Naive thymus-derived CD4-positive, alpha-beta T cell (primary cell): ENCODE results near the gene MYNN. TPM values are rescaled to one million over a fixed set of nuclear protein-coding genes. Genes with fewer than 3 reads are reported as not detected.
"Not testable (repeated sequence)": the region's sequence is repeated elsewhere in the genome, so short reads cannot be mapped to it uniquely, and the experiment has no call there.

ENCODE experiments used
- ATAC-seq: fragments of 150-1000 bp; cut with Tn5 transposase; 2 replicates; pipeline ENCODE4 v1.10.0; 2021; ENCODE audit warnings: mild to moderate bottlenecking, moderate library complexity
- CTCF ChIA-PET: fragments of 350-600 bp; sonication (Branson Sonifier 250); formaldehyde crosslinking; loops from one replicate; lab custom pipeline; 2021; ENCODE audit warnings: antibody characterized with exemption; lab: Charles Lee
- POLR2A ChIA-PET: fragments of 350-600 bp; sonication (Branson Sonifier 250); formaldehyde crosslinking; loops from one replicate; lab custom pipeline; 2021; ENCODE audit warnings: antibody characterized with exemption, inconsistent platforms; lab: Charles Lee
- DNase-seq, 9 donors: peaks; one replicate each; pipeline versions ENCODE4 v3.0.0 to v3.0.0-alpha.2; 2020 to 2022; ENCODE audit warnings: mixed read lengths in 1 of 9
- H3K27ac ChIP-seq: one replicate; pipeline ENCODE4 v1.7.0; 2013; ENCODE audit warnings: mild to moderate bottlenecking, low read depth, low read length, moderate library complexity
- H3K27me3 ChIP-seq, 2 donors: one replicate each; pipeline ENCODE4 v1.7.0; 2013; ENCODE audit warnings: low read length in 2 of 2, mild to moderate bottlenecking in 2 of 2, moderate library complexity in 2 of 2; ENCODE audit not compliant: control insufficient read depth in 2 of 2, insufficient read depth in 2 of 2
- H3K36me3 ChIP-seq, 3 experiments: 1 replicate in 2 of 3; 2 replicates in 1 of 3; pipeline ENCODE4 v1.7.0; 2013; ENCODE audit warnings: low read length in 3 of 3, mild to moderate bottlenecking in 3 of 3, moderate library complexity in 1 of 3; ENCODE audit not compliant: insufficient read depth in 3 of 3, control insufficient read depth in 2 of 3
- H3K4me1 ChIP-seq, 2 donors: one replicate each; pipeline ENCODE4 v1.7.0; 2013; ENCODE audit warnings: low read length in 2 of 2, mild to moderate bottlenecking in 2 of 2, moderate library complexity in 1 of 2; ENCODE audit not compliant: control insufficient read depth in 2 of 2, insufficient read depth in 2 of 2
- H3K4me3 ChIP-seq: 2 replicates; pipeline ENCODE4 v1.7.0; 2013; ENCODE audit warnings: mild to moderate bottlenecking, low read length
- H3K9me3 ChIP-seq, 3 experiments: 1 replicate in 2 of 3; 2 replicates in 1 of 3; pipeline ENCODE4 v1.7.0; 2013; ENCODE audit warnings: low read length in 3 of 3; ENCODE audit not compliant: control insufficient read depth in 2 of 3
- H3K27ac Mint-ChIP-seq, 9 donors: one replicate each; pipeline ENCODE4 v1.8.0; 2020 to 2022; ENCODE audit warnings: mixed read lengths in 9 of 9, mild to moderate bottlenecking in 8 of 9, moderate library complexity in 5 of 9, inconsistent platforms in 2 of 9
- H3K27me3 Mint-ChIP-seq, 5 donors: one replicate each; pipeline ENCODE4 v1.8.0; 2021 to 2022; ENCODE audit warnings: mixed read lengths in 5 of 5, mild to moderate bottlenecking in 1 of 5
- H3K36me3 Mint-ChIP-seq, 5 donors: one replicate each; pipeline ENCODE4 v1.8.0; 2020 to 2022; ENCODE audit warnings: mixed read lengths in 5 of 5, mild to moderate bottlenecking in 3 of 5, inconsistent platforms in 1 of 5
- H3K4me1 Mint-ChIP-seq, 7 donors: one replicate each; pipeline ENCODE4 v1.8.0; 2020 to 2022; ENCODE audit warnings: mixed read lengths in 7 of 7, mild to moderate bottlenecking in 3 of 7, inconsistent platforms in 1 of 7
- H3K4me3 Mint-ChIP-seq, 10 donors: one replicate each; pipeline ENCODE4 v1.8.0; 2020 to 2022; ENCODE audit warnings: mild to moderate bottlenecking in 10 of 10, mixed read lengths in 10 of 10, moderate library complexity in 6 of 10, inconsistent platforms in 2 of 10
- H3K9me3 Mint-ChIP-seq, 11 donors: one replicate each; pipeline ENCODE4 v1.8.0; 2020 to 2022; ENCODE audit warnings: mixed read lengths in 11 of 11, mild to moderate bottlenecking in 4 of 11, inconsistent platforms in 1 of 11, moderate library complexity in 1 of 11
- intact Hi-C, 2 donors: fragments of 100-400 bp; cut with micrococcal nuclease; formaldehyde crosslinking; loops; one replicate each; pipeline ENCODE4 v1.15.1; 2023
- polyA plus RNA-seq, 2 donors: library from polyadenylated mRNA; unstranded; fragments of 300-500 nt; fragmentation: Illumina TruSeq; gene quantifications; one replicate each; pipeline ENCODE4 v1.2.3, GENCODE V29; 2021
- total RNA-seq, 6 experiments: library from RNA in 5 of 6; stranded (reverse) in 5 of 6; gene quantifications; 1 replicate in 5 of 6; 2 replicates in 1 of 6; pipeline ENCODE4 v1.2.3 and lab custom pipeline; 2021 to 2026

The MYNN gene
- total RNA-seq (10 to 100 TPM; 16.2 to 20.8 (median 19.0) TPM), polyA plus RNA-seq (10 to 100 TPM; 12.8 to 16.3 TPM), total RNA-seq (lab: John Stamatoyannopoulos, UW) (55.1 reads per million, percentile 73 among the genes with 10 or more reads in this experiment)

- H3K27me3 Mint-ChIP-seq: peaks cover 0 to 5% (median 0%) of the 10 kb centered on the region in 5 donors
- ChIA-PET CTCF (interaction anchor here (0.6 to 3.2 kb wide), 5 partner anchors 9 to 593 kb away, joined by 3 to 15 read pairs (median 3); partner anchors contain the start of gene TERC), POLR2A (interaction anchor here (0.6 to 3.7 kb wide), 21 partner anchors 9 to 1097 kb away, joined by 3 to 89 read pairs (median 3); partner anchors contain the start of genes GPR160, LRRC34, LRRIQ4 and PHC3)
- peaks cover 0 to 25% (median 13%) of the 10 kb centered on the region in 3 experiments for H3K36me3 ChIP-seq
- DNase-seq (peak; percentile 87 to 95 (median 93)), ATAC-seq (peak; percentile 90)
- H3K4me1 Mint-ChIP-seq: peaks cover 18 to 69% (median 56%) of the 10 kb centered on the region in 7 donors
- H3K4me1 ChIP-seq: peaks cover 15 to 22% of the 10 kb centered on the region in 2 donors
- peak within 1 kb of the TSS; percentile 100 for H3K27ac ChIP-seq
- no peaks in the 10 kb centered on the region for H3K27me3 ChIP-seq
- peak within 1 kb of the TSS; percentile 96 to 100 (median 99) for H3K27ac Mint-ChIP-seq
- intact Hi-C loops: loop anchor here (1.0 to 10.0 kb wide), 16 partner anchors 8 to 1687 kb away; partner anchors contain the start of genes PHC3 (in 2 of the 2), PRKCI (in 2 of the 2), SEC62 (in 2 of the 2) and SKIL (in 2 of the 2)
- no peaks in the 10 kb centered on the region for H3K9me3 ChIP-seq
- peaks cover 0 to 25% (median 20%) of the 10 kb centered on the region in 5 donors for H3K36me3 Mint-ChIP-seq
- H3K4me3 ChIP-seq: peak within 1 kb of the TSS; percentile 87
- peaks cover 0 to 18% (median 0%) of the 10 kb centered on the region in 11 donors for H3K9me3 Mint-ChIP-seq
- peak within 1 kb of the TSS; percentile 91 to 99 (median 97) for H3K4me3 Mint-ChIP-seq
These were observed at the start of gene MYNN for GRCh38 chr3:169772897-169773816. TSS of gene MYNN (plus strand) at chr3:169773396. CDS start at chr3:169774296, 900 bp downstream.

GRCh38 chr3:169731857-169732256 lies 41.3 kb upstream of the MYNN start:
- H3K4me1 ChIP-seq, CTCF ChIA-PET, H3K36me3 ChIP-seq, intact Hi-C loops, H3K27ac ChIP-seq, H3K4me3 Mint-ChIP-seq, H3K9me3 ChIP-seq, POLR2A ChIA-PET, H3K4me3 ChIP-seq, H3K27ac Mint-ChIP-seq, DNase-seq, H3K4me1 Mint-ChIP-seq, ATAC-seq, H3K27me3 ChIP-seq: not testable (repeated sequence)
- H3K36me3 Mint-ChIP-seq: peaks cover 0 to 15% (median 0%) of the 10 kb centered on the region in 5 donors
- H3K9me3 Mint-ChIP-seq: peaks cover 7 to 72% (median 34%) of the 10 kb centered on the region in 11 donors
- peaks cover 15 to 74% (median 57%) of the 10 kb centered on the region in 5 donors for H3K27me3 Mint-ChIP-seq

DNA sequence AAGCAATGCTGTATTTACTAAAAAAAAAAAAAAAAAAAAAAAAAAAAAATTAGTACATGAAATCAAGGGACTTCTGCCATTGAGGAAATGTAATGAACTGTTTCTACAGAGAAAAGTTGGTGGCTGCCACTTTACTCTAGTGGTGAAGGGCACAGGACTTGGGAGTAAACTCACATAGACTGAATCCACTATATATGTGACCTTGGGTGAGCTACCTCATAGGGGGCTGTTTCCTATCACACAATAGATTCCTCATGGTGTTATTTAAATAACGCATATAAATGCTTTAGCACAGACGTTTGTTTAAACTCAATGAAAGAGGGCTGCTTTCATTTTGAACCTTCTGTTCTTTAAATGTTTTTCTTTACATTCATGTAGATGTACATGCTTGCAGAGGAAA lies 34.1 kb upstream of the MYNN start:
- ChIA-PET CTCF (no interaction called here), POLR2A (interaction anchor here (1.0 kb wide), 1 partner anchor 31 kb away, joined by 4 read pairs; the partner anchor contains the start of gene ACTRT3)
- Histone ChIP-seq H3K4me1 (no peaks in the 10 kb centered on the region), H3K27me3 (no peaks in the 10 kb centered on the region), H3K27ac (no peak overlapping the region), H3K9me3 (no peaks in the 10 kb centered on the region), H3K36me3 (no peaks in the 10 kb centered on the region), H3K4me3 (no peak overlapping the region)
- DNase-seq (no peak), ATAC-seq (no peak)
- Mint-ChIP-seq H3K4me1 (no peaks in the 10 kb centered on the region), H3K4me3 (no peak overlapping the region), H3K27me3 (peaks cover 0 to 24% (median 4%) of the 10 kb centered on the region in 5 donors), H3K36me3 (peaks cover 0 to 15% (median 0%) of the 10 kb centered on the region in 5 donors), H3K9me3 (peaks cover 3 to 35% (median 13%) of the 10 kb centered on the region in 11 donors), H3K27ac (no peak overlapping the region)
- intact Hi-C loops: no loop called here

GRCh38 chr3:169744366-169745054 lies 28.7 kb upstream of the MYNN start:
- H3K27ac Mint-ChIP-seq: no peak overlapping the region
- Histone ChIP-seq H3K4me3 (no peak overlapping the region), H3K36me3 (no peaks in the 10 kb centered on the region), H3K9me3 (no peaks in the 10 kb centered on the region), H3K27ac (no peak overlapping the region), H3K4me1 (no peaks in the 10 kb centered on the region), H3K27me3 (no peaks in the 10 kb centered on the region)
- ATAC-seq: no peak
- H3K9me3 Mint-ChIP-seq: peaks cover 0 to 1% (median 0%) of the 10 kb centered on the region in 11 donors
- ChIA-PET POLR2A (no interaction called here), CTCF (interaction anchor here (0.5 kb wide), 1 partner anchor 683 kb away, joined by 3 read pairs; no protein-coding TSS in a partner anchor)
- H3K36me3 Mint-ChIP-seq: no peaks in the 10 kb centered on the region
- no peak for DNase-seq
- peaks cover 23 to 36% (median 27%) of the 10 kb centered on the region in 5 donors for H3K27me3 Mint-ChIP-seq
- intact Hi-C loops: loop anchor here (5.0 to 10.0 kb wide), 2 partner anchors 877 to 1700 kb away; no protein-coding TSS in a partner anchor
- H3K4me3 Mint-ChIP-seq: no peak overlapping the region
- H3K4me1 Mint-ChIP-seq: peaks cover 0 to 11% (median 5%) of the 10 kb centered on the region in 7 donors

GRCh38 chr3:169746924-169747323 lies 26.3 kb upstream of the MYNN start:
- peaks cover 0 to 13% (median 5%) of the 10 kb centered on the region in 7 donors for H3K4me1 Mint-ChIP-seq
- intact Hi-C loops: loop anchor here in 1 of 2 donors (10.0 kb wide), 1 partner anchor 1702 kb away; no protein-coding TSS in a partner anchor
- no peak overlapping the region for H3K27ac Mint-ChIP-seq
- no peaks in the 10 kb centered on the region for H3K36me3 Mint-ChIP-seq
- Histone ChIP-seq H3K4me3 (no peak overlapping the region), H3K4me1 (no peaks in the 10 kb centered on the region), H3K36me3 (no peaks in the 10 kb centered on the region), H3K27ac (no peak overlapping the region), H3K27me3 (no peaks in the 10 kb centered on the region), H3K9me3 (no peaks in the 10 kb centered on the region)
- ATAC-seq (no peak), DNase-seq (no peak)
- H3K4me3 Mint-ChIP-seq: no peak overlapping the region
- CTCF ChIA-PET: no interaction called here
- no peaks in the 10 kb centered on the region for H3K9me3 Mint-ChIP-seq
- POLR2A ChIA-PET: no interaction called here
- peaks cover 23 to 40% (median 29%) of the 10 kb centered on the region in 5 donors for H3K27me3 Mint-ChIP-seq

GRCh38 chr3:169748670-169749069 lies 24.5 kb upstream of the MYNN start:
- H3K4me3 Mint-ChIP-seq: no peak overlapping the region
- ChIA-PET POLR2A (no interaction called here), CTCF (no interaction called here)
- DNase-seq (no peak), ATAC-seq (peak; percentile 26)
- peak overlapping the region in 1 of 9 donors; percentile 2 for H3K27ac Mint-ChIP-seq
- intact Hi-C loops: loop anchor here in 1 of 2 donors (10.0 kb wide), 1 partner anchor 1704 kb away; no protein-coding TSS in a partner anchor
- H3K4me1 ChIP-seq: no peaks in the 10 kb centered on the region
- H3K4me1 Mint-ChIP-seq: peaks cover 0 to 13% (median 5%) of the 10 kb centered on the region in 7 donors
- H3K36me3 ChIP-seq: no peaks in the 10 kb centered on the region
- H3K27ac ChIP-seq: no peak overlapping the region
- H3K27me3 Mint-ChIP-seq: peaks cover 23 to 41% (median 38%) of the 10 kb centered on the region in 5 donors
- no peaks in the 10 kb centered on the region for H3K9me3 ChIP-seq
- no peaks in the 10 kb centered on the region for H3K27me3 ChIP-seq
- no peak overlapping the region for H3K4me3 ChIP-seq
- no peaks in the 10 kb centered on the region for H3K36me3 Mint-ChIP-seq
- no peaks in the 10 kb centered on the region for H3K9me3 Mint-ChIP-seq
